HG02973 (cell line): ENCODE measurements around the gene SLC29A1.

Experiments used
- ATAC-seq: cut with Tn5 transposase; IDR thresholded peaks from one replicate; pipeline ENCODE4 v1.9.1; 2021; ENCODE audit warnings: moderate library complexity; ENCODE audit not compliant: unreplicated experiment

SLC29A1 gene

DNA sequence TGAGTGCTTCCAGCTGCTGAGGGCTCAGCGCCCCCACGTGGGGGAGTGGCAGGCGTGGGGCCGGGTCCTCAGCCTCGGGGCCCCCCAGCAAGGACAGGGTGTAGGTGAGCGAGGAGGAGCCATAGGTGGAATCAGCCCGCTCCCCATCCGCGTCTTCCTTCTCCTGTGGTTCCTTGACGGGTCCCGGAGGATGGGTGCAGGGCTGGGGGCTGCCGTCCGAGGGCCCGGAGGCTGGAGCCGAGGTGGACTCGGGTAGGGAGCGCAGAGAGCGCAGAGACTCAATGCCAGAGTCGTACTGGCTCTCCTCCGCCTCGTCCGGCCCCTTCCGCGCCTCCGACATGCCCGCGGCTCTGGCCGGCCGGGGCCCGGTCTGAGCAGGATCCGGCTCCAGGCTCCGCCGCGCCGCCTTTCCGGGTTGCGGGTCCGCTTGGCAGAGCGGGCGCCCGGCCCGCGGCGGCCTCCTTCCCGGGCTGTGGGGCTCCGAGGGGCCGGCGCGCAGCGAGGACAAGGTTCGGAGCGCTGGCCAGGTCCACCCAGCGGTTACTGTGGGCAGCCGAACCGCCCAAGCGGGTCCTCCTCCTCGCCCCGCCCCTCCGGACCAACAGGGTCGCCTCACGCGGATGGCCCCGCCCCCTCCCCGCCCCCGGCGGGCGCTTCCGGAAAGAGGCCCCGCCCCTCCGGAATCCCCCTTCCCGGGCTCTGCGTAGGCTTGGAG is 41.8 kb downstream of the SLC29A1 start, which contains the start of gene NFKBIE:
Gene NFKBIE, minus strand, starts transcription at position 545 of the 715 bp plus-strand sequence. Its CDS starts 205 bp downstream, at position 340.
- ATAC-seq, result peak; percentile 33

DNA sequence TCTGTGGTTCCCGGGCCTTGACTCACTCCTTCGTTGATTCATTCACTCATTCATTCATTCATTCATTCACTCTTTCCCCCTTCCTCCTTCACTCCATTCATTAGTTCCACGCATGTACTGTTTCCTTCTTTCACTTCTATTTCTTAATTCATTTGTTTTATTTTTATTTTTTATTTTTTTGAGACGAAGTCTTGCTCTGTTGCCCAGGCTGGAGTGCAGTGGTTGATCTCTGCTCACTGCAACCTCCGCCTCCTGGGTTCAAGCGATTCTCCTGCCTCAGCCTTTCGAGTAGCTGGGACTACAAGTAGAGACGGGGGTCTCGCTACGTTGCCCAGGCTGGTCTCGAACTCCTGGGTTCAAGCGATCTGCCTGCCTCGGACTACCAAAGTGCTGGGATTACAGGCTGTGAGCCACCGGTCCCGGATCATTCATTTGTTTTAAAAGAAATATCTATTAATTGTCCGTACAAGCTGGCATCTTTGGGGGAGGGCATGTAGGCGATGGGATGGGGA is 42.4 kb downstream of the SLC29A1 start:
- no peak for ATAC-seq

- ATAC-seq, result peak; percentile 24
Measured at GRCh38 chr6:44266347-44266746, 43.0 kb downstream of the SLC29A1 start.

- ATAC-seq, result no peak
Measured at GRCh38 chr6:44267252-44267651, 43.9 kb downstream of the SLC29A1 start.

GRCh38 chr6:44268095-44268628 is 44.8 kb downstream of the SLC29A1 start:
- no peak for ATAC-seq

DNA sequence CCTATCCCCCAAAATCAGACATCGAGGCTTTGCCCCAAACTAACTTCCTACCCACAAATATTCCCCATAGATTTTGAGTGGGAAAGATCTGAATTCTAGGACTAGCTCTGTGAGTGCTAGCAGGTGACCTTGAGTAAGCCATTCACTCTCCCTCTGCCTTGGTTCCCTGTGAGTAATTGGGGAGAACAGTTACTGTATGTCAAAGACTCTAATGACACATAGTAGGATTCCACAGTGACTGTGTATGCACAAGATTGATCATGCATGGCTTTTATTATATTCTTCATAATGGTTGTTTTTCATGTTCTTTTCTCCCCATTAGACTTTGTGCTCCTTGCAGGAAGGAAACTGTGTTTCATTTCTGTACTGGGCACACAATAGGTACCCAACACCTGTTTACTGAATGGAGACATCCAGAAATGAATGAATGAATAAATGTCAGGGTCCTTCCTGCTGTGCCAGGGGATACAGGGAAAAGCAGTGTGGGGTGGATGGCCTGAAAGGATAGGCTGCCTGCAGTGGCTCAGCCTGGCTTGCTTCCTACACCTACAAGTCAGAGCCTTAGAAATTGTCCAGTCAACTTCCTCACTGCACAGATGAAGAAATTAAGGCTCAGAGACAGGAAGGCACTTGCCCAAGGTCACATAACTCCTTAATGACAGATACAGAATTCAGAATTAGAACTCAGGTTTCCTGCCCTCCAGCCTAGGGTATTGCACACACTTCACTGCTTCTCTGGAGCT is 46.0 kb downstream of the SLC29A1 start:
- no peak for ATAC-seq

DNA sequence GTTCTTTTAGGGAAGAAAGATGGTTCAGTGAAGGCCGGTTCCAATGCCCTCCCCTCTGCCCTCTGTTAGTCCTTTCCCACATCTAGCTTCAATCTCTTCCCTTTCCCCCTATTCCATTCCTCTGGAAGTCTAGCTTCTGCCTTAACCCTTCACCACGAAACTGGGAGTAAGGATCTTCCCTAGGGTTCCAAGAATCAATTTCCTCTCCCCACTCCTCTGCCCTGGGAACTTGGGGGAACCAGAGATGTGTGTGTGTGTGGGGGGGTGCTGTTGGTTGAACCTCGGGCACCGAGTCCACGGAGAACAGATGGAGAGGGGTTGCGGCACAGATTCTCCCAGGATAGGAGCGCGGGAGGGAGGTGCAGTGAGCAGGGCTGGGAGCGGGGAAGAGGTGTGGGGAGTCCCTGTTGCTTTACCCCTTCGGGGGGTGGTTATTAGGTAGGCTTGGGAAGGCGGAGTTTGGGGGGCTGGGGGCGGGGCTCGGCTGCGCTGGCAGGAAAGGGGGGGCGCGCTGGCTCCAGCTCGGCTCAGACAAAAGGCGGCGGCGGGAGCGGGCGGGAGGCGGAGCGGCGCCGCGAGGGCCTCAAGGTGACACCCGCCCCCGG is 46.6 kb downstream of the SLC29A1 start, which contains the start of gene TMEM151B:
Gene TMEM151B, plus strand, starts transcription at position 530 of the 605 bp plus-strand sequence. CDS start 293 bp downstream, outside the sequence.
- ATAC-seq, result no peak

- ATAC-seq, result no peak
Measured at GRCh38 chr6:44270526-44271405, 47.4 kb downstream of the SLC29A1 start.

DNA sequence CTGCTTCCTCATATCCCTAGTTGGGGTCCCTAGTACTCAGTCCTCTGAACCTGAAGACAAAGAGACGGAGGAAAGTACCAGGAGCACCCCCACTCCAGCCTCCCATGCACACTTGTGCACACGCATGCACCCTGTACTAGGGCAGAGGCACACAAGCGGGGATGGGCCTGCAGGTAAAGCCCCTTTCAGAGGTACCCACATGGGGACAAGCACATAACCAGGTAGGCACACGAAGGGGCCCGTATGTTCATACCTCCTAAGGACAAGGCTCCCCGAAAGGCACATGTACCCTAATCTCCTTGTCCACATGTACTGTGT is 48.0 kb downstream of the SLC29A1 start:
- no peak for ATAC-seq

GRCh38 chr6:44271914-44272313 is 48.5 kb downstream of the SLC29A1 start:
- no peak for ATAC-seq

GRCh38 chr6:44272529-44272928 is 49.1 kb downstream of the SLC29A1 start:
- no peak for ATAC-seq

DNA sequence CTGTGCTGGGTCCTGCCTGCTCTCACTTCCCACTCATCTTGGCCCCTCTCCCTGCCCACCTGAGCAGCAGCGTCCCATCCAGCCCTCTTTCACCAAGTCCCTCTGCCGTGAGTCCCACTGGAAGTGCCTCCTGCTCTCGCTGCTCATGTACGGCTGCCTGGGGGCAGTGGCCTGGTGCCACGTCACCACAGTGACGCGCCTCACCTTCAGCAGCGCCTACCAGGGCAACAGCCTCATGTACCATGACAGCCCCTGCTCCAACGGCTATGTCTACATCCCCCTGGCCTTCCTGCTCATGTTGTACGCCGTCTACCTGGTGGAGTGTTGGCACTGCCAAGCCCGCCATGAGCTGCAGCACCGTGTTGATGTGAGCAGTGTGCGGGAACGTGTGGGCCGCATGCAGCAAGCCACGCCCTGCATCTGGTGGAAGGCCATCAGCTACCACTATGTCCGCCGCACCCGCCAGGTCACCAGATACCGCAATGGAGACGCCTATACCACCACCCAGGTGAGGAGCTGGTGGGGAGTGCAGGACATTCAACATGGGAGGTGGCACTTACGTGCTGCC is 49.7 kb downstream of the SLC29A1 start:
- no peak for ATAC-seq

DNA sequence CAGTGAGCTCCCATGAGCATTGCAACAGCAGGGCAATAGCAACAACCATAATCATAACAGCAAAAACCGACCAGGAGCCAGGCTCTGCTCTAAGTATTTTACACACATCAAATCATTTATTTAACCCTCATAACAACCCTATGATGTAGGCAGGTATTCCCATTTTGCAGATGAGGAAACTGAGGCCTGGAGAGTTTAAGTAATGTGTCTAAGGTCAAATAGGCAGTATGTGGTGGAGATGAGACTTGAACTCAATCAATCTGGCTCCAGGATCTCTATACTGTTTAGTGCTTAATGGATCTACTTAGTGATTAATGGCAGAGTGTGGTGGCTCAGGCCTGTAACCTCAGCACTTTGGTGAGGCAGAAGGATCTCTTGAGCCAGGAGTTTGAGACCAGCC is 50.2 kb downstream of the SLC29A1 start:
- no peak for ATAC-seq

DNA sequence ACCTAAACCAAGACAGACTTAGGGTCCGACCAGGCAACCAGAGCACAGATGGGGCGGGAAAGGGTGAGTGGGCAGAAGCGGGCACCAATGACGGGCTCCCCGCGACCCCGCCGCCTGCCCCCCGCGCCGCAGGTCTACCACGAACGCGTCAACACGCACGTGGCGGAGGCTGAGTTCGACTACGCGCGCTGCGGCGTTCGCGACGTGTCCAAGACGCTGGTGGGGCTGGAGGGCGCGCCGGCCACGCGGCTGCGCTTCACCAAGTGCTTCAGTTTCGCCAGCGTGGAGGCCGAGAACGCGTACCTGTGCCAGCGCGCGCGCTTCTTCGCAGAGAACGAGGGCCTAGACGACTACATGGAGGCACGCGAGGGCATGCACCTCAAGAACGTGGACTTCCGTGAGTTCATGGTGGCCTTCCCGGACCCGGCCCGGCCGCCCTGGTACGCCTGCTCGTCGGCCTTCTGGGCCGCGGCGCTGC is 51.9 kb downstream of the SLC29A1 start:
- ATAC-seq, result no peak

DNA sequence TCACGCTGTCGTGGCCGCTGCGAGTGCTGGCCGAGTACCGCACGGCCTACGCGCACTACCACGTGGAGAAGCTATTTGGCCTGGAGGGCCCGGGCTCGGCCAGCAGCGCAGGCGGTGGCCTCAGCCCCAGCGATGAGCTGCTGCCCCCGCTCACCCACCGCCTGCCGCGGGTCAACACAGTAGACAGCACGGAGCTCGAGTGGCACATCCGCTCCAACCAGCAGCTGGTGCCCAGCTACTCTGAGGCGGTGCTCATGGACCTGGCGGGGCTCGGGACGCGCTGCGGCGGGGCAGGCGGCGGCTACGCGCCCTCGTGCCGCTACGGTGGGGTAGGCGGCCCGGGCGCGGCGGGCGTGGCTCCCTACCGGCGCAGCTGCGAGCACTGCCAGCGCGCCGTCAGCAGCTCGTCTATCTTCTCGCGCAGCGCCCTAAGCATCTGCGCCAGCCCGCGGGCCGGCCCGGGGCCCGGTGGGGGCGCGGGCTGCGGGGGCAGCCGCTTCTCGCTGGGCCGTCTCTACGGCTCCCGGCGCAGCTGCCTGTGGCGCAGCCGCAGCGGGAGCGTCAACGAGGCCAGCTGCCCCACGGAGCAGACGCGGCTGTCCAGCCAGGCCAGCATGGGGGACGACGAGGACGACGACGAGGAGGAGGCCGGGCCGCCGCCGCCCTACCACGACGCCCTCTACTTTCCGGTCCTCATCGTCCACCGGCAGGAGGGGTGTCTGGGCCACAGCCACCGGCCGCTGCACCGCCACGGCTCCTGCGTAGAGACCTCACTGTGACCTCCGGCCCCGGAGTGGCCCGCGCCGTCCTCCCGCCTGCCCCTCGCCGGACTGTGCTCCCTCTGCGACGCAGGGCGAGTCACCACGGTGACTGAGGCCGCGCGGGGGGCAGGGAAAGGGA is 52.6 kb downstream of the SLC29A1 start:
- no peak for ATAC-seq

GRCh38 chr6:44276667-44277640 is 53.6 kb downstream of the SLC29A1 start:
- ATAC-seq, result no peak

- ATAC-seq, result no peak
Measured at GRCh38 chr6:44277763-44278162, 54.4 kb downstream of the SLC29A1 start.

DNA sequence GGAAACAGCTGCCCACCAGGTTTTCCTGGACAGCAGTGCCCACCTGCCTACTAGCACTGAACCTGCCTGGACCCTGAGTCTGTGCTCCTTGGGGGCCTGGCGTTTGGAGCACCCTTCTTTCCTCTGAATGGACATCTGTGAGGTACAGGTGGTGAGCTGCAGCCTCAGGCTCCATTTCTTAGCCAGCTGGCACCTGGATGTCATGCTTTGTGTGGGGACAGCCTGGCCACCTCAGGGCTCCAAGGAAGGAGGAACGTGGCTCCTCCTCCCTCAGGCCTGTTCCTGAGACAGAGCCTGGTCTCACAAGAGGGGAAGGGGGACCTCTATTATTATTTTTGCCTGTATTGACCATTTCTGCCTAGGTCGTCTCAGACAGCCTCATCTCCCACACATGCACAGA is 54.9 kb downstream of the SLC29A1 start:
- no peak for ATAC-seq
